ENCODE results near the gene PTPRN2. TPM values are rescaled to one million over a fixed set of nuclear protein-coding genes. Genes with fewer than 3 reads are reported as not detected.
"Not testable (repeated sequence)": the region's sequence is repeated elsewhere in the genome, so short reads cannot be mapped to it uniquely, and the experiment has no call there.

The PTPRN2 gene
- total RNA-seq, 1 donor from 2014 or later, result 32.2 TPM

GRCh38 chr7:158387546-158387891 is 200.1 kb downstream of the PTPRN2 start:
- no peaks in the 10 kb centered on the region for H3K9me3 Mint-ChIP-seq
- H3K4me3 Mint-ChIP-seq, result no peak overlapping the region
- no peak for TF ChIP-seq CTCF (conservative IDR thresholded peaks at IDR 0.05)
- H3K27ac Mint-ChIP-seq (ENCODE audit: unreplicated experiment), result no peak overlapping the region
- no peak for DNase-seq (ENCODE audit: low read depth, low spot score)
- H3K4me1 Mint-ChIP-seq, result no peaks in the 10 kb centered on the region
- H3K36me3 Mint-ChIP-seq (ENCODE audit: low read depth), result no peaks in the 10 kb centered on the region
- peaks cover 26% of the 10 kb centered on the region for H3K27me3 Mint-ChIP-seq (ENCODE audit: low read depth)

DNA sequence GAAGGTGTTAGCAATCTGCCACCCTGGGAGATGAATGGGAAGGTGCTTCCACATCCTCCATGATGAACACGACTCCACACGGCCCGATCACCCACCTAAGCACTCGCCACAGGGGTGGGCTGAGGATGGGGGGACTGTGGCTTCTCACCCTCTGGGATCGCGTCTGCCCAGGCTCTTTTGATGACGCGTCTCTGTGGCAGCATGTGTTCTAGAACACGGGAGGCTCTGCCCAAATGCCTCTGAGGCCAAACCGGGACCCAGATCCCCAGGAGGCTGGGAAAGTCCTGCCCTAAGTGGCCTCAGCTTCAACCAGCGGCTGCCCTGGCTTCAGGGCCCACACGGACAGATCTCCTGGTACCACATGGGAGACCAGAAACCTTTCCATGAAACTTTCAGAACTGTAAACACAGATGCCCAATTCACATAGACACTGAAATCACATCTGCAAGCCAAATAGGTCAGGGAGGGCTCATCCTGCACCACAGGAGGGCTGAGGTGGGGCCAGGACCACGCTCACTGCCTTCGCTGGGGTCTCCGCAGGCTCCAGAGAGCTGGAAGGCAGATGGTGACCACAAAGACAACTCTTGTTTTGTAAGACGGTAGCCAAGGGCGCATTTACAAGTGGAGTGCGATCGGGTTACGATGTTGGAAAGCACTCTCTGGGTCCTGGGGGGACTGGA is 200.6 kb downstream of the PTPRN2 start:
- Mint-ChIP-seq H3K9me3 (no peaks in the 10 kb centered on the region), H3K27ac (ENCODE audit: unreplicated experiment) (no peak overlapping the region), H3K36me3 (ENCODE audit: low read depth) (no peaks in the 10 kb centered on the region), H3K27me3 (ENCODE audit: low read depth) (peaks cover 31% of the 10 kb centered on the region), H3K4me1 (no peaks in the 10 kb centered on the region), H3K4me3 (no peak overlapping the region)
- DNase-seq (ENCODE audit: low read depth, low spot score), result no peak
- no peak for TF ChIP-seq CTCF (conservative IDR thresholded peaks at IDR 0.05)

DNA sequence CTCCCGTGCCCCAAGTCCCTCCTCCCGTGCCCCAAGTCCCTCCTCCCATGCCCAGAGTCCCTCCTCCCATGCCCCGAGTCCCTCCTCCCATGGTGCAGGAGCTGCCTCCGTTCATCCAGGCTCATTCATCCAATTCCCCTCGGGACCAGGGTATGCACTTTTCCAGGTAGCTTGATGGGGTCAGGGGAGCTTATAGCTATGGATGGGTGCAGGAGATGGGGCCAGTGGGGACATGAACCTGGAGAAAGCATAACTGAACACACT is 201.3 kb downstream of the PTPRN2 start:
- DNase-seq (ENCODE audit: low read depth, low spot score), result no peak
- Mint-ChIP-seq H3K27me3 (ENCODE audit: low read depth) (peaks cover 36% of the 10 kb centered on the region), H3K9me3 (no peaks in the 10 kb centered on the region), H3K36me3 (ENCODE audit: low read depth) (no peaks in the 10 kb centered on the region), H3K4me3 (no peak overlapping the region), H3K27ac (ENCODE audit: unreplicated experiment) (no peak overlapping the region), H3K4me1 (no peaks in the 10 kb centered on the region)
- TF ChIP-seq CTCF (conservative IDR thresholded peaks at IDR 0.05), result no peak

DNA sequence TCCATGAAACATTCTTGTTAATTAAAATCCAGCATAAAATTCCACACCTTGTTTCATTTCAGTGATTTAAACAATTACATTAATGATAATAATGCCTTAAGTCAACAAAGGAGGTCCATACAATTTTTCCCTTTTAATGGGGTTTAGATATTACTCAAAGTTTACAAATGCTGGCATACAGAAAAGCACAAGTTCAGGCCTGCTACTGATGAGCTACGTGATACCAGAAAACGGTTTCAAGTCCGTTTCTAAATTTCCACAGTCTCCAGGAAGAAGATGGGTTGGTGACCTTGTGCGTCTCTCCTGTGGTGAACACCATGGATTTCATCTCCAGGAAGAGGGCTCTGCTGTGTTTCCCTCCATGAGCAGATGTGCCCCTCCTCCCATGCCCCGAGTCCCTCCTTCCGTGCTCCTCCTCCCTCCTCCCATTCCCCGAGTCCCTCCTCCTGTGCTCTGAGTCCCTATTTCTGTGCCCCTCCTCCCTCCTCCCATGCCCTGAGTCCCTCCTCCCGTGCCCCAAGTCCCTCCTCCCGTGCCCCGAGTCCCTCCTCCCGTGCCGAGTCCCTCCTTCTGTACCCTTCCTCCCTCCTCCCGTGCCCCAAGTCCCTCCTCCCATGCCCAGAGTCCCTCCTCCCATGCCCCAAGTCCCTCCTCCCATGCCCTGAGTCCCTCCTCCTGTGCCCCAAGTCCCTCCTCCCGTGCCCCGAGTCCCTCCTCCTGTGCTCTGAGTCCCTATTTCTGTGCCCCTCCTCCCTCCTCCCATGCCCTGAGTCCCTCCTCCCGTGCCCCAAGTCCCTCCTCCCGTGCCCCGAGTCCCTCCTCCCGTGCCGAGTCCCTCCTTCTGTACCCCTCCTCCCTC is 201.9 kb downstream of the PTPRN2 start:
- not testable (repeated sequence) for H3K4me3 Mint-ChIP-seq; H3K9me3 Mint-ChIP-seq; H3K4me1 Mint-ChIP-seq; H3K36me3 Mint-ChIP-seq (ENCODE audit: low read depth); DNase-seq (ENCODE audit: low read depth, low spot score); H3K27ac Mint-ChIP-seq (ENCODE audit: unreplicated experiment)
- H3K27me3 Mint-ChIP-seq (ENCODE audit: low read depth), result peaks cover 38% of the 10 kb centered on the region

DNA sequence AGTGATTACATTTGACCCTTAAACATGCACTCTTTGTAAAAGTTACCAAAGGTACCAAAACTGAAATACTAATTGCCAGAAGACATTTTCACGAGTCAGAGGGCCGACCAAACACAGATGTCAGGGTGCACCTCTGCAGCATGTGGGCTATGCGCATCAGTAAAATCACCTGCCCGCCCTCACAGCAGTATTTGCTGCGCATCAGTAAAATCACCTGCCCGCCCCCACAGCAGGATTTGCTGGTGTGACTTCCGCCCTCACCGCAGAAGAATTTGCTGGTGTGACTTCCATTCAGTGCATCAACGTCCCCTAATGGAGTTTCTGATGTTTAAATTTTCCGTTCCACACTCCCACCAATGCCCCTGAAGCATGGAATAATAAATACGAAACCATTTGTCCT is 202.9 kb downstream of the PTPRN2 start:
- DNase-seq (ENCODE audit: low read depth, low spot score), result no peak
- Mint-ChIP-seq H3K4me3 (no peak overlapping the region), H3K36me3 (ENCODE audit: low read depth) (peaks cover 3% of the 10 kb centered on the region), H3K27ac (ENCODE audit: unreplicated experiment) (no peak overlapping the region), H3K4me1 (no peaks in the 10 kb centered on the region), H3K9me3 (peaks cover 3% of the 10 kb centered on the region), H3K27me3 (ENCODE audit: low read depth) (peaks cover 38% of the 10 kb centered on the region)
- no peak for TF ChIP-seq CTCF (conservative IDR thresholded peaks at IDR 0.05)

DNA sequence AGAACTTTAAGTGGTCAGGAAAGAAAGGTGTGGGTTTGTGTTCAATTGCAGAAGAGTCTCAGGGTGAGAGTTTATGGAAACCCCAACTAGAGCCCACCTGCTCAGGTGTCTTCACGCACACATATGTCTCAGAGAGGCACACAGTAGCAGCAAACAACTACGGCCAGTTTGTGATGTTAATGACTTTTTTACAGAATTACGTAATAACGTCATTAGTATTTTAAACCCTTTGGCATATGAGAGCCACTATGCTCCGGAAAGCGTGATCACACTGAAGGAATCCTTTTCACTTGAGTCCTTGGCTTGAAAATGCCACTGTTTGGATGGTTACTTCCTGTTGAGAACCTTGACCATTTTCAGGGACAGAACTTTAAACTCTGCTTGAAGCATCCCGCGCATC is 204.0 kb downstream of the PTPRN2 start:
- no peak for TF ChIP-seq CTCF (conservative IDR thresholded peaks at IDR 0.05)
- Mint-ChIP-seq H3K9me3 (peaks cover 9% of the 10 kb centered on the region), H3K27ac (ENCODE audit: unreplicated experiment) (no peak overlapping the region)

More for the DNA sequence above, 204.0 kb downstream of the PTPRN2 start:
- DNase-seq (ENCODE audit: low read depth, low spot score), result no peak
- Mint-ChIP-seq H3K4me1 (no peaks in the 10 kb centered on the region), H3K36me3 (ENCODE audit: low read depth) (peaks cover 5% of the 10 kb centered on the region), H3K27me3 (ENCODE audit: low read depth) (peaks cover 40% of the 10 kb centered on the region), H3K4me3 (no peak overlapping the region)
